Measurements from ENCODE around the gene MLN. TPM values are rescaled to one million over a fixed set of nuclear protein-coding genes. Genes with fewer than 3 reads are reported as not detected.

Gene MLN
- total and polyA plus RNA-seq, 2 donors (not counting 3 experiments of a cell fraction or from before 2014, with no cell fraction given), result not detected

DNA sequence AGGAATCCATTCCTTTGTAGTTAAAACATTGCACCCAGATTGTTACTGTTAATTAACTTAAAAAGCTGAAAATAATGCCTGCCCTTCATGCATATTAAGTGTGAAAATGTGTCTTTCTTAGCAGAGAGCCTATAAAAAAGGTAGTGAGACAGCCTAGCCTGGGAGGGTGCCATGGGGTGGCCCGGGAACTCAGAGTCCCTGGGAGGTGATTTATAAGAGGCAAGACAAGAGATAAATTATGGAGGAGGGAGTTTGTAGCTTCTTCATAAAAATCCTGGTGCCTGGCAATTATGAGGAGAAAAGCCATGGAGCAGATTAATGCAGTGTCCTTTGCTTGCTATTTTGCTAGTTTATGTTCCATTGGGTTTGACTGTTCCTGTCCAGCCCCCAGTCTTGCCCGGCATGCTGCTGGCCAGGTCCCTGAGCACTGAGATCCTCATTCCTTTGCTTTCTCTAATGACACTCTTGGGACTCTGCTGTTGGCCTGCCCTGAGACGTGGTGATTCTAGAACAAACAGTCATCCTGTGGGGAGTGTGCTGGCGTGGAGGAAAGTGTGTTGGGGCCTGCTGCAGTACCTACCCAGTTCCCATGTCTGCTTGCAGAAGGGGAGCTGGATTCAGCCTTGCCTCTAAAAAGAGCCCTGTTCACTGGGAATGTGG, 4.2 kb downstream of the MLN start:
- no peak overlapping the region for H3K4me2 ChIP-seq (ENCODE audit: insufficient read depth, low read length)
- CTCF ChIA-PET, result interaction anchor here (1.2 to 1.9 kb wide), 4 partner anchors 25 to 226 kb away, joined by 3 to 5 read pairs (median 4); no protein-coding TSS in a partner anchor
- no peak for DNase-seq (ENCODE audit: low read depth, low spot score)
- dilution Hi-C loops (cut with MboI; ENCODE audit: extremely low pct_ligation_motif_present, low sequenced_read_pairs), result no loop called here
- H3K79me2 ChIP-seq (ENCODE audit: control insufficient read depth, insufficient read depth, low read length), result no peaks in the 10 kb centered on the region
- H3K9ac ChIP-seq (replicated peaks; ENCODE audit: extremely low read depth, insufficient read depth, low read length), result no peak overlapping the region
- no peak overlapping the region for H2AFZ ChIP-seq (ENCODE audit: low read depth, low read length)
- H3K9me3 ChIP-seq (replicated peaks; ENCODE audit: control insufficient read depth, insufficient read depth, low read length), result no peaks in the 10 kb centered on the region
- H3K27ac ChIP-seq (ENCODE audit: insufficient read depth, low read depth, low read length), result no peak overlapping the region
- TF ChIP-seq GATA2 (IDR thresholded peaks at IDR 0.05; ENCODE audit: insufficient read depth, insufficient read length, low read depth, low read length) (no peak), JUN (IDR thresholded peaks at IDR 0.05; ENCODE audit: borderline replicate concordance, insufficient read depth, insufficient read length, low read depth) (no peak), POLR2A (IDR thresholded peaks at IDR 0.05; ENCODE audit: low read depth, low read length) (no peak), FOS (IDR thresholded peaks at IDR 0.05; ENCODE audit: borderline replicate concordance, insufficient read depth, low read length) (no peak), POLR2AphosphoS5 (IDR thresholded peaks at IDR 0.05; ENCODE audit: insufficient read depth, low read depth, low read length) (no peak), EZH2 (IDR thresholded peaks at IDR 0.05; ENCODE audit: borderline replicate concordance, low read depth, low read length, severe bottlenecking) (no peak), MYC (IDR thresholded peaks at IDR 0.05; ENCODE audit: low read depth, low read length) (no peak)
- TF ChIP-seq, protein P1, sequence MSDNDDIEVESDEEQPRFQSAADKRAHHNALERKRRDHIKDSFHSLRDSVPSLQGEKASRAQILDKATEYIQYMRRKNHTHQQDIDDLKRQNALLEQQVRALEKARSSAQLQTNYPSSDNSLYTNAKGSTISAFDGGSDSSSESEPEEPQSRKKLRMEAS (IDR thresholded peaks at IDR 0.05; ENCODE audit: insufficient read depth, insufficient read length), result no peak
- TF ChIP-seq, protein P2, sequence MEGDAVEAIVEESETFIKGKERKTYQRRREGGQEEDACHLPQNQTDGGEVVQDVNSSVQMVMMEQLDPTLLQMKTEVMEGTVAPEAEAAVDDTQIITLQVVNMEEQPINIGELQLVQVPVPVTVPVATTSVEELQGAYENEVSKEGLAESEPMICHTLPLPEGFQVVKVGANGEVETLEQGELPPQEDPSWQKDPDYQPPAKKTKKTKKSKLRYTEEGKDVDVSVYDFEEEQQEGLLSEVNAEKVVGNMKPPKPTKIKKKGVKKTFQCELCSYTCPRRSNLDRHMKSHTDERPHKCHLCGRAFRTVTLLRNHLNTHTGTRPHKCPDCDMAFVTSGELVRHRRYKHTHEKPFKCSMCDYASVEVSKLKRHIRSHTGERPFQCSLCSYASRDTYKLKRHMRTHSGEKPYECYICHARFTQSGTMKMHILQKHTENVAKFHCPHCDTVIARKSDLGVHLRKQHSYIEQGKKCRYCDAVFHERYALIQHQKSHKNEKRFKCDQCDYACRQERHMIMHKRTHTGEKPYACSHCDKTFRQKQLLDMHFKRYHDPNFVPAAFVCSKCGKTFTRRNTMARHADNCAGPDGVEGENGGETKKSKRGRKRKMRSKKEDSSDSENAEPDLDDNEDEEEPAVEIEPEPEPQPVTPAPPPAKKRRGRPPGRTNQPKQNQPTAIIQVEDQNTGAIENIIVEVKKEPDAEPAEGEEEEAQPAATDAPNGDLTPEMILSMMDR (IDR thresholded peaks at IDR 0.05; ENCODE audit: extremely low read depth in 1 of 2, insufficient read depth in 1 of 2, low read depth in 1 of 2, low read length in 2 of 2), result no peak
- peaks cover 4 to 11% of the 10 kb centered on the region in 2 experiments for H3K27me3 ChIP-seq (ENCODE audit: control insufficient read depth in 2 of 2, insufficient read depth in 2 of 2, low read length in 2 of 2)
- H3K9me1 ChIP-seq (replicated peaks; ENCODE audit: control insufficient read depth, extremely low read depth, insufficient read depth, low read length), result no peaks in the 10 kb centered on the region
- H3K4me1 ChIP-seq (ENCODE audit: control insufficient read depth, extremely low read depth, insufficient read depth, low read length), result no peaks in the 10 kb centered on the region
- no TSS peak for BruUV-seq (replicated peaks)
- FAIRE-seq, result no peak
- H4K20me1 ChIP-seq (replicated peaks; ENCODE audit: control insufficient read depth, extremely low read depth, insufficient read depth, low read length), result no peaks in the 10 kb centered on the region
- POLR2A ChIA-PET, result no interaction called here
- intact Hi-C loops (cut with micrococcal nuclease), result no loop called here
- H3K36me3 ChIP-seq (ENCODE audit: control insufficient read depth in 2 of 2, extremely low read depth in 1 of 2, insufficient read depth in 2 of 2, low read length in 2 of 2), result no peaks in the 10 kb centered on the region
- H3K4me3 ChIP-seq (replicated peaks in 1 of 3; ENCODE audit: insufficient read depth in 1 of 3, low read depth in 1 of 3, low read length in 3 of 3), result no peak overlapping the region
